MM.1S (cell line): Measurements from ENCODE around the gene CAPN12.

Source experiments
- DNase-seq: peaks from one replicate; pipeline ENCODE4 v3.0.0-alpha.2; 2015
- H2AFZ ChIP-seq: fragments of 300-600 bp; sonication (generic); 2 replicates; pipeline ENCODE4 v1.6.0; 2016; ENCODE audit warnings: antibody characterized with exemption, low read length
- H3F3A ChIP-seq: fragments of 300-600 bp; sonication (generic); 2 replicates; pipeline ENCODE4 v1.6.1; 2016; ENCODE audit warnings: mild to moderate bottlenecking, antibody characterized with exemption, low read length, moderate library complexity, mixed read lengths; ENCODE audit not compliant: insufficient read depth
- H3K27ac ChIP-seq: fragments of 300-600 bp; sonication (generic); 2 replicates; pipeline ENCODE4 v1.5.1; 2016; ENCODE audit warnings: mild to moderate bottlenecking, low read length
- H3K27me3 ChIP-seq: fragments of 300-600 bp; sonication (generic); replicated peaks from 2 replicates; pipeline ENCODE4 v1.6.0; 2016; ENCODE audit warnings: low read length; ENCODE audit not compliant: insufficient read depth
- H3K36me3 ChIP-seq: fragments of 300-600 bp; sonication (generic); replicated peaks from 2 replicates; pipeline ENCODE4 v1.6.1; 2016; ENCODE audit warnings: mild to moderate bottlenecking, low read length, mixed read lengths; ENCODE audit not compliant: insufficient read depth
- H3K4me1 ChIP-seq: fragments of 300-600 bp; sonication (generic); 2 replicates; pipeline ENCODE4 v1.6.1; 2016; ENCODE audit warnings: low read length, mixed read lengths
- H3K4me2 ChIP-seq: fragments of 300-600 bp; sonication (generic); 2 replicates; pipeline ENCODE4 v1.6.0; 2016; ENCODE audit warnings: low read depth, low read length
- H3K4me3 ChIP-seq: fragments of 300-600 bp; sonication (generic); 2 replicates; pipeline ENCODE4 v1.5.1; 2016; ENCODE audit warnings: low read length, mixed read lengths
- H3K79me2 ChIP-seq: fragments of 300-600 bp; sonication (generic); 2 replicates; pipeline ENCODE4 v1.6.1; 2016; ENCODE audit warnings: mixed run types, low read length, mixed read lengths
- H3K9ac ChIP-seq: fragments of 300-600 bp; sonication (generic); 2 replicates; pipeline ENCODE4 v1.6.1; 2016; ENCODE audit warnings: low read length, mixed read lengths
- H3K9me2 ChIP-seq: fragments of 300-600 bp; sonication (generic); replicated peaks from 2 replicates; pipeline ENCODE4 v1.6.1; 2016; ENCODE audit warnings: mild to moderate bottlenecking, low read length, mixed read lengths; ENCODE audit not compliant: insufficient read depth
- H3K9me3 ChIP-seq: fragments of 300-600 bp; sonication (generic); replicated peaks from 2 replicates; pipeline ENCODE4 v1.6.1; 2016; ENCODE audit warnings: mild to moderate bottlenecking, low read length, mixed read lengths; ENCODE audit not compliant: insufficient read depth
- H4K20me1 ChIP-seq: fragments of 300-600 bp; sonication (generic); 2 replicates; pipeline ENCODE4 v1.6.1; 2016; ENCODE audit warnings: mild to moderate bottlenecking, low read length, moderate library complexity, mixed read lengths; ENCODE audit not compliant: insufficient read depth
- CTCF ChIP-seq: fragments of 300-600 bp; sonication (generic); IDR thresholded peaks from 2 replicates; pipeline ENCODE4 v1.5.1; 2016; ENCODE audit warnings: antibody characterized with exemption, low read length, mixed read lengths
- EZH2 ChIP-seq: fragments of 300-600 bp; sonication (generic); optimal IDR thresholded peaks from 2 replicates; pipeline ENCODE3; 2017; ENCODE audit warnings: low read depth, mild to moderate bottlenecking, antibody characterized with exemption, low read length, mixed read lengths
- EZH2phosphoT487 ChIP-seq: fragments of 300-600 bp; sonication (generic); IDR thresholded peaks from 2 replicates; pipeline ENCODE4 v1.6.1; 2018; ENCODE audit warnings: antibody characterized with exemption, low read length

CAPN12 gene

GRCh38 chr19:38726284-38726673 lies 18.0 kb downstream of the CAPN12 start:
- no peaks in the 10 kb centered on the region for H3K4me1 ChIP-seq
- H3K4me2 ChIP-seq = no peak overlapping the region
- H3K79me2 ChIP-seq = no peaks in the 10 kb centered on the region
- no peak overlapping the region for H3K27ac ChIP-seq
- H3K36me3 ChIP-seq = no peaks in the 10 kb centered on the region; the same call in 1 of the 2 replicates
- DNase-seq = no peak
- no peak overlapping the region for H2AFZ ChIP-seq
- no peak overlapping the region for H3K4me3 ChIP-seq
- no peaks in the 10 kb centered on the region for H4K20me1 ChIP-seq
- TF ChIP-seq EZH2phosphoT487 (no peak), EZH2 (no peak), CTCF (no peak)
- H3K27me3 ChIP-seq = no peaks in the 10 kb centered on the region
- H3K9me3 ChIP-seq = no peaks in the 10 kb centered on the region
- H3K9me2 ChIP-seq = no peaks in the 10 kb centered on the region
- H3F3A ChIP-seq = no peaks in the 10 kb centered on the region
- no peak overlapping the region for H3K9ac ChIP-seq

- Histone ChIP-seq H3K79me2 (no peaks in the 10 kb centered on the region), H3K27me3 (no peaks in the 10 kb centered on the region), H3K4me2 (no peak overlapping the region), H3K4me3 (no peak overlapping the region), H3K36me3 (no peaks in the 10 kb centered on the region; the same call in 1 of the 2 replicates), H3K9me2 (no peaks in the 10 kb centered on the region), H3K9ac (no peak overlapping the region), H2AFZ (no peak overlapping the region), H3K9me3 (no peaks in the 10 kb centered on the region), H3K27ac (no peak overlapping the region), H3F3A (no peaks in the 10 kb centered on the region), H3K4me1 (no peaks in the 10 kb centered on the region), H4K20me1 (no peaks in the 10 kb centered on the region)
- DNase-seq = no peak
- TF ChIP-seq EZH2 (no peak), CTCF (no peak), EZH2phosphoT487 (no peak)
These were observed 18.6 kb downstream of the CAPN12 start for GRCh38 chr19:38725469-38726283.

DNA sequence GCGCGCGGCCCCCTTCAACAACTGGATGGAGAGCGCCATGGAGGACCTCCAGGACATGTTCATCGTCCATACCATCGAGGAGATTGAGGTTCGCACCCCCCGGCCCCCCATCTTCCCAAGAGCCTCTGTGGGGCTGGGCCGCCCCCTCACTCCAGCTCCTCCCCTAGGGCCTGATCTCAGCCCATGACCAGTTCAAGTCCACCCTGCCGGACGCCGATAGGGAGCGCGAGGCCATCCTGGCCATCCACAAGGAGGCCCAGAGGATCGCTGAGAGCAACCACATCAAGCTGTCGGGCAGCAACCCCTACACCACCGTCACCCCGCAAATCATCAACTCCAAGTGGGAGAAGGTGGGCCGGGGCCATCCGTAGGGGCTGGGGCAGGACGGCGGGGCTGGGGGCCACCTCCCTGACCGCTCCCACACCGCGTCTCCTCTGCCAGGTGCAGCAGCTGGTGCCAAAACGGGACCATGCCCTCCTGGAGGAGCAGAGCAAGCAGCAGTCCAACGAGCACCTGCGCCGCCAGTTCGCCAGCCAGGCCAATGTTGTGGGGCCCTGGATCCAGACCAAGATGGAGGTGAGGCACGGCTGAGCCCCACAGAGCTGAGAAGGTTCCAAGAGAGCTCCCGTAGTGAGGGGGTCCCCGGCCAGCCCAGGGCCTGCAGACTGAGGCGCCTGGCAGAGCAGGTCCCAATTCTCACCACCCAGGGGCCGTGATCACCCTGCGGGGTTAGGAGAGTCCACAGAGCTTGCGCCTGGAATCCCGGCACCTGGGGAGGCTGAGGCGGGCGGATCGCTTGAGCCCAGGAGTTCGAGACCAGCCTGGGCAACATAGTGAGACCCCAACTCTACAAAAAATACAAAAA lies 20.1 kb downstream of the CAPN12 start:
- Histone ChIP-seq H3K9ac (no peak overlapping the region), H3K27me3 (no peaks in the 10 kb centered on the region), H3K36me3 (no peaks in the 10 kb centered on the region; the same call in 1 of the 2 replicates), H2AFZ (no peak overlapping the region), H3K9me3 (no peaks in the 10 kb centered on the region), H3F3A (no peaks in the 10 kb centered on the region), H3K4me1 (no peaks in the 10 kb centered on the region), H4K20me1 (no peaks in the 10 kb centered on the region), H3K9me2 (no peaks in the 10 kb centered on the region), H3K4me2 (no peak overlapping the region), H3K4me3 (no peak overlapping the region), H3K27ac (no peak overlapping the region), H3K79me2 (no peaks in the 10 kb centered on the region)
- DNase-seq = no peak
- TF ChIP-seq CTCF (no peak), EZH2phosphoT487 (no peak), EZH2 (no peak)
